Measurements from ENCODE around the gene GRID2. TPM values are rescaled to one million over a fixed set of nuclear protein-coding genes. Genes with fewer than 3 reads are reported as not detected.

The GRID2 gene
- total and polyA plus RNA-seq, 9 of the 15 experiments (the other 6 are each of a cell fraction or from before 2014, with no cell fraction given) = 0.04 TPM; not detected in 7

DNA sequence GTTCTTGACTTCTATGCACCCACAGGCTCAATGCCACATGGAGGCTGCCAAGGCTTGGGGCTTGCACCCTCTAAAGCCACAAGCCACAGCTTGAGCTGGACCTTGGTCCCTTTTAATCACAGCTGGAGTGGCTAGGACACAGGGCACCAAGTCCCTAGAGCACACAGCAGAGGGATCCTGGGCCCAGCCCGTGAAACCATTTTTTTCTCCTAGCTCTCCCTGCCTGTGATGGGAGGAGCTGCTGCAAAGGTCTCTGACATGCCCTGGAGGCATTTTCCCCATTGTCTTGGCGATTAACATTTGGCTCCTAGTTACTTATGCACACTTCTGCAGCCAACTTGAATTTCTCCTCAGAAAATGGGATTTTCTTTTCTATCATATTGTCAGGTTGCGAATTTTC is 410.9 kb downstream of the GRID2 start:
- TF ChIP-seq ZNF140 (CRISPR knock-in tag; IDR thresholded peaks at IDR 0.05) (no peak), THAP12 (CRISPR knock-in tag; IDR thresholded peaks at IDR 0.05) (no peak)
- in situ Hi-C loops (cut with MboI) = no loop called here
- no peaks in the 10 kb centered on the region for H3K4me1 ChIP-seq (replicated peaks in 1 of 2; ENCODE audit: control insufficient read depth in 2 of 2, insufficient read depth in 2 of 2, low read length in 2 of 2)
- H3K4me2 ChIP-seq (ENCODE audit: insufficient read depth, low read length) = no peak overlapping the region
- H3K27ac ChIP-seq (ENCODE audit: extremely low read depth, low read depth, low read length) = no peak overlapping the region
- H3K36me3 ChIP-seq (ENCODE audit: control insufficient read depth, insufficient read depth, low read length) = no peaks in the 10 kb centered on the region
- FAIRE-seq (no peak), ATAC-seq (no peak), DNase-seq (ENCODE audit: extremely low read depth in 1 of 4, low spot score in 3 of 4) (no peak)
- 0% methylated on average over 3 of the region's 3 CpGs for WGBS (ENCODE audit: insufficient coverage, low coverage, missing lambda C conversion rate)
- H4K20me1 ChIP-seq (replicated peaks; ENCODE audit: control insufficient read depth, insufficient read depth, low read length) = no peaks in the 10 kb centered on the region
- ChIA-PET POLR2A (no interaction called here), CTCF (ENCODE audit: low intra/inter-chr PET ratio) (no interaction called here)
- no peaks in the 10 kb centered on the region for H3K79me2 ChIP-seq (ENCODE audit: control insufficient read depth, insufficient read depth, low read length)
- no peaks in the 10 kb centered on the region for H3K9me3 ChIP-seq (replicated peaks; ENCODE audit: control insufficient read depth, insufficient read depth, low read depth, low read length)
- no peaks in the 10 kb centered on the region for H3K9me1 ChIP-seq (ENCODE audit: control insufficient read depth, insufficient read depth, low read length)
- H3K27me3 ChIP-seq (ENCODE audit: control insufficient read depth in 2 of 2, insufficient read depth in 2 of 2, low read length in 2 of 2) = no peaks in the 10 kb centered on the region
- no peak overlapping the region for H2AFZ ChIP-seq (ENCODE audit: low read depth, low read length)
- H3K9ac ChIP-seq (ENCODE audit: insufficient read depth in 1 of 2, low read depth in 2 of 2, low read length in 2 of 2) = no peak overlapping the region
- BruUV-seq (replicated peaks) = no TSS peak
- intact Hi-C loops (cut with micrococcal nuclease) = loop anchor here (10.0 kb wide), 1 partner anchor 1760 kb away; no protein-coding TSS in a partner anchor
- no peak overlapping the region for H3K4me3 ChIP-seq

- BruUV-seq (replicated peaks) = no TSS peak
- Histone ChIP-seq H2AFZ (ENCODE audit: low read depth, low read length) (no peak overlapping the region), H3K4me3 (no peak overlapping the region), H3K27me3 (ENCODE audit: control insufficient read depth in 2 of 2, insufficient read depth in 2 of 2, low read length in 2 of 2) (no peaks in the 10 kb centered on the region), H3K9me1 (ENCODE audit: control insufficient read depth, insufficient read depth, low read length) (no peaks in the 10 kb centered on the region), H3K27ac (ENCODE audit: extremely low read depth, low read depth, low read length) (no peak overlapping the region), H3K79me2 (ENCODE audit: control insufficient read depth, insufficient read depth, low read length) (no peaks in the 10 kb centered on the region), H3K4me1 (replicated peaks in 1 of 2; ENCODE audit: control insufficient read depth in 2 of 2, insufficient read depth in 2 of 2, low read length in 2 of 2) (no peaks in the 10 kb centered on the region), H3K4me2 (ENCODE audit: insufficient read depth, low read length) (no peak overlapping the region), H3K9me3 (replicated peaks; ENCODE audit: control insufficient read depth, insufficient read depth, low read depth, low read length) (no peaks in the 10 kb centered on the region; the same call in 1 of the 2 replicates), H4K20me1 (replicated peaks; ENCODE audit: control insufficient read depth, insufficient read depth, low read length) (no peaks in the 10 kb centered on the region), H3K36me3 (ENCODE audit: control insufficient read depth, insufficient read depth, low read length) (no peaks in the 10 kb centered on the region), H3K9ac (ENCODE audit: insufficient read depth in 1 of 2, low read depth in 2 of 2, low read length in 2 of 2) (no peak overlapping the region)
- TF ChIP-seq FOXJ3 (CRISPR knock-in tag; IDR thresholded peaks at IDR 0.05) (no peak), ZNF253 (CRISPR knock-in tag; conservative IDR thresholded peaks at IDR 0.05) (no peak)
- in situ Hi-C loops (cut with MboI) (no loop called here), intact Hi-C loops (cut with micrococcal nuclease) (no loop called here)
- DNase-seq (ENCODE audit: extremely low read depth in 1 of 4, low spot score in 3 of 4) (no peak), ATAC-seq (no peak), FAIRE-seq (no peak)
- CTCF ChIA-PET (ENCODE audit: low intra/inter-chr PET ratio) = no interaction called here
- WGBS (ENCODE audit: insufficient coverage, low coverage, missing lambda C conversion rate) = 0% methylated on average over 1 of the region's 1 CpG
- POLR2A ChIA-PET = no interaction called here
Observed at GRCh38 chr4:92733231-92733630, 429.5 kb downstream of the GRID2 start.
